Middle frontal gyrus (tissue), 1 donor: Measurements from ENCODE around the gene CD4.
A peak's percentile ranks its signal among the peaks of the same experiment; 100 is the strongest.
"Not testable (repeated sequence)": the region's sequence is repeated elsewhere in the genome, so short reads cannot be mapped to it uniquely, and the experiment has no call there.

ENCODE experiments used
- DNase-seq: peaks from one replicate; pipeline ENCODE4 v3.0.0-alpha.2; 2015; ENCODE audit warnings: low spot score; ENCODE audit errors: extremely low spot score

Gene CD4

DNA sequence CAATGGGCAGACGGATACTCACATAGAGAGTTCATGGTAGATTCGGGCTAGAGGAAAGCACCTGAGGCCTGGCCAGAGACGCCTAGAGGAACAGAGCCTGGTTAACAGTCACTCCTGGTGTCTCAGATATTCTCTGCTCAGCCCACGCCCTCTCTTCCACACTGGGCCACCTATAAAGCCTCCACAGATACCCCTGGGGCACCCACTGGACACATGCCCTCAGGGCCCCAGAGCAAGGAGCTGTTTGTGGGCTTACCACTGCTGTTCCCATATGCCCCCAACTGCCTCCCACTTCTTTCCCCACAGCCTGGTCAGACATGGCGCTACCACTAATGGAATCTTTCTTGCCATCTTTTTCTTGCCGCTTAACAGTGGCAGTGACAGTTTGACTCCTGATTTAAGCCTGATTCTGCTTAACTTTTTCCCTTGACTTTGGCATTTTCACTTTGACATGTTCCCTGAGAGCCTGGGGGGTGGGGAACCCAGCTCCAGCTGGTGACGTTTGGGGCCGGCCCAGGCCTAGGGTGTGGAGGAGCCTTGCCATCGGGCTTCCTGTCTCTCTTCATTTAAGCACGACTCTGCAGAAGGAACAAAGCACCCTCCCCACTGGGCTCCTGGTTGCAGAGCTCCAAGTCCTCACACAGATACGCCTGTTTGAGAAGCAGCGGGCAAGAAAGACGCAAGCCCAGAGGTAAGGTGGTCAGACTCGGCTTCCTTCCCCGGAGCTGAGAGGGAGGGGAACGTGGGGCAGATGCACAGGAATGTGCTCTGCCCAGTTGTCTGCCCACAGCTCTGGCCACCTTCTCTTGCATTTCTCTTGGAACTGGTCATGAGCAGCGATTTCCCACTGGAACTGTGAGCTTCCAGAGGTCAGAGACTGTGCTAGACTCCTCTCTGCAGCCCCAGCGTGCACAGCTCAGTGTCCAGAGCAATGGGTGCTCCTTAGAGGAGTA lies at the start of gene CD4:
Gene CD4, plus strand, starts transcription at position 557 of the 953 bp plus-strand sequence. CDS start 10,611 bp downstream, outside the sequence.
- no peak for DNase-seq

DNA sequence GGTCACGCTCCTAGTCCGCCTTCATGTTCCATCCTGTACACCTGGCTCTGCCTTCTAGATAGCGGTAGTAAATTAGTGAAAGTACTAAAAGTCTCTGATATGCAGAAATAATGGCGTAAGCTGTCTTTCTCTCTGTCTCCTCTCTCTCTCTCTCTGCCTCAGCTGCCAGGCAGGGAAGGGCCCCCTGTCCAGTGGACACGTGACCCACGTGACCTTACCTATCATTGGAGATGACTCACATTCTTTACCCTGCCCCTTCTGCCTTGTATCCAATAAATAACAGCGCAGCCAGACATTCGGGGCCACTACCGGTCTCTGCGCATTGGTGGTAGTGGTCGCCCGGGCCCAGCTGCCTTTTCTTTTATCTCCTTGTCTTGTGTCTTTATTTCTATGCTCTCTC lies 47.2 kb upstream of the CD4 start:
- DNase-seq = not testable (repeated sequence)

- no peak for DNase-seq
Observed at GRCh38 chr12:6742834-6743233, 46.5 kb upstream of the CD4 start.

- not testable (repeated sequence) for DNase-seq
Observed at GRCh38 chr12:6743300-6743699, 46.0 kb upstream of the CD4 start.

DNA sequence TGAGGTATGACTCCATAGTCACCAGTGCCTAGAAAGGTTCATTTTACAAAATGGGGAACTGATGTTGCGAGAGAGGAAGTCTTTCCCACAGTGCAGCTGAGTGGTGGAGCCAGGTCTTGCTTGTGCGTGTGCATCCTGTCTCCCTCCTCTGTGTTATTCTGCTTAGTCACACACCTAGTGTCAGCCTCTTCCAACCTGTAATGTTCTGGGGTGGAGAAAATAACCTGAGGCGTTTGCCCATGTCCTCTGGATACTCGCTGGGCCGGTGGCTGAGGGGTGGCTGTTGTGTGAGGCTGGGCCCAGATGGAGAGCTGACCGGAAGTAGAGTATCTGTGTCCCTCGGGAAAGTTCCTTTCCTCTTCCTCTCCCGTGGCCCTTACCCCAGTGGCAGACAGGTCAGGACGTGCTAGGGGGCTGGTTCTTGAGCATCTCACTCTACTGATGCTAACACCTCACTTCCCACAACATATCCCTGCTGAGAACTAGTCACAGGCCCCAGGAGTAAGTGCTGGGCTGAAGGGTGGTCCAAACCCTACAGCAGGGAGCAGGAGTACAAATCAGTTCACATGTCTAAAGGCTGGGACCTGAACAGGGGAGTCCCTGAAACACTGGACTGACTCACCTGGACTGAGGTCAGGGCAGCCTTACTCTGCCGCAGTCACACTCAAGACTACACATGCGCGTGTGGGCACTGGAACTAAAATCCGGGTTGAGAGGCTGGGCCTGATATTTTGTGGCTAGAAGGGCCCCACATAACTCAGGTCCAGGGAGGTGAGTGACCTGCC lies 43.4 kb upstream of the CD4 start:
- DNase-seq = no peak

DNA sequence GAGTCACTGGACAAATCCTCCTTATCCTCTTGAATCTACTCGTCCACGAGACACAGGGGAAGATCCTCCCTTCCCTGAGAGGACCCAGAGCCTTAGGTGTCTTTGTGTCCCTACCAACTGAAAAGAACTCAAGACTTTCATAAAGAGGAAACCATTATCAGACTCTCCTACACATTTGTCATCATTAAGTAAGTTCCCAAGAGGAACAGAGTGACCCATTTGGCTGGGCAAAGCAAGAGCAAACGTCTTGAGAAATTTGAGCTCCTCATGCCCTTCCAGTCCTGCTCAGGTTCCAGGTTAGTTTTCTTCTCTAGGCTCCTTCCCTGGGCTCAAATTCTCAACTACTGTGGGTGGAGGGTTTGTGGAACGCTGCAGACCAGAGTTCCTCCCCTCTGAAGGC lies 42.1 kb upstream of the CD4 start:
- DNase-seq = no peak

GRCh38 chr12:6748761-6749160 lies 40.6 kb upstream of the CD4 start:
- no peak for DNase-seq

GRCh38 chr12:6750506-6750905 lies 38.8 kb upstream of the CD4 start:
- no peak for DNase-seq

DNA sequence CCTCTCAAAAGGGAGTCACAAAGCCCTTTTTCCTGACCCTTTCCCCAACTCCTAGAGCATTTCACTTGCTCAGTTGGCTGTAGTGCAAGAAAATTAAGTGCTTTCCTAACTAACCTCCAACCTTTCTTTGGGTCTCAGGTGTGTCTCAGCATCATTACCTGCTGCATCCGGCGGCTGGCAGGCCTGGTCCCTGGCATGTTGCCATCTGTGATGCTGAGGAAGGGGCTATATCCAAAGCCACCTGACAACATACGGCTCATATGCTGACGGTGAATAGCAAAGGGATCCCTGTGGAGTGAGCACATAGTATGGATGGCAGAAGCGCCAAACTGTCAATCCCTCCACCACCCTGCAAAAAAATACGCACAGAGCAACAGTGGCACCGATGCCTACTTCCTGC lies 37.6 kb upstream of the CD4 start:
- DNase-seq = no peak

- peak; percentile 29 for DNase-seq
Observed at GRCh38 chr12:6752167-6752920, 37.0 kb upstream of the CD4 start.

GRCh38 chr12:6752921-6753771 lies 36.2 kb upstream of the CD4 start, which contains the start of gene MLF2:
MLF2 (minus strand) TSS chr12:6753141; CDS start chr12:6752334, 807 bp downstream.
- peak; percentile 95 for DNase-seq

- DNase-seq = no peak
Observed at GRCh38 chr12:6753772-6754356, 35.5 kb upstream of the CD4 start.

- no peak for DNase-seq
Observed at GRCh38 chr12:6754411-6754810, 34.9 kb upstream of the CD4 start.

DNA sequence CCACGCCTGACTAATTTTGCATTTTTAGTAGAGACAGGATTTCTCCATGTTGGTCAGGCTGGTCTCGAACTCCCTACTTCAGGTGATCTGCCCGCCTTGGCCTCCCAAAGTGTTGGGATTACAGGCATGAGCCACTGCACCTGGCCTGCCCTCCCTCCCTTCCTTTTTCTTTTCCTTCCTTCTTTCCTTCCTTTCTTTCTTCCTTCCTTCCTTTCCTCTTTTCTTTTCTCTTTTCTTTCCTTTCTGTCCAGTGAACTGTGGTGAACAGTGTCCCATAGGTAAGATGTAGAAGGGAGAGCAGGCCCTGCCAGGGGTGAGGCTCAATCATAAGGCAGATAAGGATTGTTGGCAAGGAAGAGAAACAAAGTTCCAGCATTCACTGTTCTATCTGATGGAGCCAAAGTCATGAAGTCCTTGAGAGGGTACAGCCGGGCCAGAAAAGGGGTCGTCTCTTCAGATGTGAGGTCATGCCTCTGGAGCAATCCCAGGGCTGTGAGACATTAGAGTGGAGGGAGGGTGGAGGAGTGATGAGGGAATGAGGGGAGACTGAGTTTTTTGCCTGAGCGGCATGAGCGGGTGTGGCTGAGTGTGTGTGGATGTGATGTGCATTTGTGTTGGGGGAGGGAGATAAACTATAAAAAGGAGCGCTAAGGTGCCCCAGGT lies 32.2 kb upstream of the CD4 start:
- no peak for DNase-seq

DNA sequence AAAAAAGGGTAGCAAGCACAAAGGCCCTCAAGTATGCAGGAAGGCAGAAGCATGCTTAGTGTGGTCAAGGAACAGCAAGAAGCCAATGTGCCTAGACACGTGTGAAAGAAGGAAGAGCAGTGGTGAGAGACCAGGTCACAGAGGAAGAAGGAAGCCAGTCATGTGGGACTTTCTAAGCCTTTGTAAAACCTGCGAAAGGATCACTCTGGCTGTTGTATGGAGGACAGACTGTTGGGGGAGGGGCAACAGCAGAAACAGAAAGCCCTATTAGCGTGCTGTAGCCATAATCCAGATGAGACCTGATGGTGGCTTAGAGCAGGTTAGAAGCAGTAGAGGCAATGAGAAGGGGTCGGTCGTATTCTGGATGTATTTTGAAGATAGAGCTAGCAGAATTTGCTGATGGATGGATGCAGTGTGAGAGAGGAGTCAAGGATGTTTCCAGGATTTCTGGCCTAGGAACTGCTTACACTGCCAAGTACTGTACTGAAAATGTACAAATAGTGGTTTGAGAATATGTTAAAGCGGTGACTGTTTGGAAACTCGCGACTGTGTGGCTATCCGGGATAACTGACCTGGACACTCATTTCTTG lies 30.7 kb upstream of the CD4 start:
- no peak for DNase-seq

GRCh38 chr12:6759741-6760140 lies 29.6 kb upstream of the CD4 start:
- no peak for DNase-seq

DNA sequence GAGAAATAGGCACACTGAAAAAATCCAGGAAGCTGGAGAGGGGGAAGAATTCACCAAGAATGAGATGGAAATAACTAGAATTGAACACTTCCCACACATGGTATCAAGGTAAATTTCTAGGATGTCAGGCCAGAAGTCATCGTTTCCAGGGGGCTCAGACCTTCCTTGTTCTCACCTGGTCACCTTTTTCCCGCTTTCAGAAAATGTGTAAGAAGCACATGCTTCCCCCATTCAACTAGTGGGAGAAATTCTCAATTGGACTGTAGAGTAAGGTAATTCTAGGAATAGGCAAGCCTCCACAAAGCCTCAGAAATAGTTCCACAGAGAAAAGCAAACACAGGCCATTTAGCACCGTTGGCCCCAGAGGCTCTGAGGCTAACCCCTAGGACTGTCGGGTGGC lies 25.9 kb upstream of the CD4 start:
- DNase-seq = no peak

GRCh38 chr12:6764011-6764828 lies 25.1 kb upstream of the CD4 start:
- DNase-seq = peak; percentile 85
